K562 (cell line): ENCODE results near the gene IGF2. TPM values are rescaled to one million over a fixed set of nuclear protein-coding genes. Genes with fewer than 3 reads are reported as not detected.

ENCODE experiments used
- ATAC-seq: fragments of 200-7000 bp; cut with Tn5 transposase; 3 replicates; pipeline ENCODE4 v1.9.1; 2020; ENCODE audit warnings: moderate library complexity
- BruUV-seq: library from RNA; stranded (reverse); fragments of 400-500 nt; replicated peaks from 2 replicates; lab custom pipeline; 2021; lab: Mats Ljungman, UMichigan
- CTCF ChIA-PET: fragments of 300-600 bp; formaldehyde crosslinking; extraction: SDS; loops from one replicate; lab custom pipeline; 2021; ENCODE audit warnings: low intra/inter-chr PET ratio; lab: Yijun Ruan, JAX
- POLR2A ChIA-PET: fragments of 300-600, 350-650 bp; sonication (Branson Sonifier 250); formaldehyde crosslinking; extraction: SDS; loops from one replicate; lab custom pipeline; 2021; ENCODE audit warnings: antibody characterized with exemption, inconsistent platforms; lab: Yijun Ruan, JAX
- DNase-seq, 4 experiments: peaks; one replicate each; pipeline versions ENCODE4 v3.0.0 to v3.0.0-alpha.2; 2011 to 2018; ENCODE audit warnings: low spot score in 3 of 4, mixed read lengths in 3 of 4; ENCODE audit errors: extremely low read depth in 1 of 4
- FAIRE-seq: peaks from 2 replicates; lab custom pipeline; 2011; peaks lifted over from hg19 to GRCh38; lab: Jason Lieb, UNC
- H2AFZ ChIP-seq: 2 replicates; pipeline ENCODE4 v1.6.0; 2011; ENCODE audit warnings: low read depth, low read length, control low read depth, inconsistent platforms
- H3K27ac ChIP-seq: fragments of 200-600 bp; 3 replicates; pipeline ENCODE4 v1.8.0; 2011; ENCODE audit warnings: low read depth, mild to moderate bottlenecking, control low read depth, inconsistent platforms, low read length, moderate library complexity, mixed read lengths; ENCODE audit errors: extremely low read depth
- H3K27me3 ChIP-seq, 2 experiments: fragments of 300-600 bp in 1 of 2; 2 replicates in 1 of 2; 3 replicates in 1 of 2; pipeline versions ENCODE4 v1.6.0 to v1.8.0; 2011; ENCODE audit warnings: inconsistent platforms in 2 of 2, low read length in 2 of 2, mild to moderate bottlenecking in 1 of 2, mixed read lengths in 1 of 2, moderate library complexity in 1 of 2; ENCODE audit not compliant: control insufficient read depth in 2 of 2, insufficient read depth in 2 of 2
- H3K36me3 ChIP-seq: fragments of 300-600 bp; 3 replicates; pipeline ENCODE4 v1.8.0; 2011; ENCODE audit warnings: mild to moderate bottlenecking, low read length, inconsistent platforms; ENCODE audit not compliant: control insufficient read depth, insufficient read depth
- H3K4me1 ChIP-seq, 2 experiments: fragments of 200-600 bp in 1 of 2; replicated peaks in 1 of 2; 2 replicates in 1 of 2; 3 replicates in 1 of 2; pipeline versions ENCODE4 v1.5.1 to v1.8.0; 2011; ENCODE audit warnings: inconsistent platforms in 2 of 2, low read length in 2 of 2, mild to moderate bottlenecking in 1 of 2, mixed read lengths in 1 of 2, moderate library complexity in 1 of 2; ENCODE audit not compliant: control insufficient read depth in 2 of 2, insufficient read depth in 2 of 2
- H3K4me2 ChIP-seq: 2 replicates; pipeline ENCODE4 v1.6.1; 2011; ENCODE audit warnings: low read length, control low read depth, inconsistent platforms, mixed read lengths; ENCODE audit not compliant: insufficient read depth
- H3K4me3 ChIP-seq: fragments of 200-600 bp; sonication (generic), shearing (Covaris generic); 2 replicates; pipeline ENCODE4 v1.5.1; 2016; ENCODE audit warnings: control low read depth, inconsistent platforms
- H3K79me2 ChIP-seq: fragments of 200-600 bp; 3 replicates; pipeline ENCODE4 v1.8.0; 2011; ENCODE audit warnings: low read length, inconsistent platforms; ENCODE audit not compliant: control insufficient read depth, insufficient read depth
- H3K9ac ChIP-seq, 2 experiments: 2 replicates each; pipeline versions ENCODE4 v1.6.0 to v1.6.1; 2011; ENCODE audit warnings: low read depth in 2 of 2, low read length in 2 of 2, control low read depth in 1 of 2, inconsistent platforms in 1 of 2, mild to moderate bottlenecking in 1 of 2, mixed read lengths in 1 of 2; ENCODE audit not compliant: insufficient read depth in 1 of 2
- H3K9me1 ChIP-seq: one replicate; pipeline ENCODE4 v1.6.0; 2011; ENCODE audit warnings: inconsistent platforms, mild to moderate bottlenecking, low read length, moderate library complexity; ENCODE audit not compliant: control insufficient read depth, insufficient read depth
- H3K9me3 ChIP-seq: replicated peaks from 2 replicates; pipeline ENCODE4 v1.5.1; 2011; ENCODE audit warnings: low read depth, low read length, inconsistent platforms; ENCODE audit not compliant: control insufficient read depth, insufficient read depth
- H4K20me1 ChIP-seq: replicated peaks from 2 replicates; pipeline ENCODE4 v1.6.1; 2011; ENCODE audit warnings: low read length, inconsistent platforms, mixed read lengths; ENCODE audit not compliant: control insufficient read depth, insufficient read depth
- IRF2 ChIP-seq: sonication (generic); formaldehyde crosslinking; IDR thresholded peaks from 2 replicates; pipeline ENCODE4 v1.8.1; 2022; ENCODE audit warnings: mild to moderate bottlenecking, missing genetic modification reagents
- KLF1 ChIP-seq: fragments of 450-650 bp; IDR thresholded peaks from 2 replicates; pipeline ENCODE4 v1.6.1; 2016; ENCODE audit warnings: missing genetic modification characterization, missing compliant biosample characterization
- MAFK ChIP-seq: IDR thresholded peaks from 2 replicates; pipeline ENCODE4 v1.6.1; 2011; ENCODE audit warnings: low read length, improper control_type of control experiment
- MYNN ChIP-seq, 2 experiments: sonication (generic); formaldehyde crosslinking in 1 of 2; IDR thresholded peaks; 2 replicates each; pipeline versions ENCODE4 v1.5.0 to v1.6.1; 2016 to 2020; ENCODE audit warnings: antibody characterized with exemption in 1 of 2, missing genetic modification reagents in 1 of 2
- NCOA6 ChIP-seq: fragments of 450-650 bp; IDR thresholded peaks from 2 replicates; pipeline ENCODE4 v1.6.1; 2017; ENCODE audit warnings: mild to moderate bottlenecking
- OTX1 ChIP-seq: fragments of 450-650 bp; formaldehyde crosslinking; IDR thresholded peaks from 2 replicates; pipeline ENCODE4 v1.4.0; 2022; ENCODE audit warnings: mild to moderate bottlenecking
- TCF7 ChIP-seq: sonication (generic); IDR thresholded peaks from 2 replicates; pipeline ENCODE4 v1.6.1; 2016; ENCODE audit warnings: antibody characterized with exemption, borderline replicate concordance
- YBX1 ChIP-seq: fragments of 450-650 bp; IDR thresholded peaks from 2 replicates; pipeline ENCODE4 v1.7.1; 2016; ENCODE audit warnings: mild to moderate bottlenecking
- ZBED1 ChIP-seq: IDR thresholded peaks from 2 replicates; pipeline ENCODE4 v1.6.1; 2014
- WGBS: fragments of 100-300 bp; shearing (Covaris generic); methylation state at CpG from one replicate; pipeline ENCODE4 v1.1.6; 2016; ENCODE audit warnings: low coverage, mixed read lengths; ENCODE audit not compliant: insufficient coverage; ENCODE audit errors: missing lambda C conversion rate; 5-methylcytosine and 5-hydroxymethylcytosine counted together
- in situ Hi-C: fragments of 300-500 bp; cut with MboI; formaldehyde crosslinking; loops from 4 replicates; pipeline ENCODE4 v1.15.0; 2018; ENCODE audit warnings: inconsistent platforms, mixed read lengths
- intact Hi-C: fragments of 100-400 bp; cut with micrococcal nuclease; formaldehyde crosslinking; loops from 2 replicates; pipeline ENCODE4 v1.14.2; 2022
- polyA plus RNA-seq, 8 experiments: library from polyadenylated mRNA; depleted of rRNA in 4 of 8; stranded (reverse) in 5 of 8; unstranded in 3 of 8; fragments of >200 nt; fragmentation: Nextera tagmentation in 2 of 8; fragmentation: Illumina TruSeq in 1 of 8; extraction: Ambion mirVana in 2 of 8; extraction: Trizol in 1 of 8; gene quantifications; 2 replicates each; pipeline versions ENCODE4 v1.2.1 to v1.2.3, GENCODE V29; 2011 to 2014; ENCODE audit warnings: inconsistent platforms in 1 of 8, missing spikeins in 1 of 8
- total RNA-seq, 7 experiments: library from RNA; depleted of rRNA in 6 of 7; stranded (reverse); fragments of >200 nt in 6 of 7; fragmentation: Illumina TruSeq in 2 of 7; extraction: Trizol in 2 of 7; gene quantifications; 2 replicates each; pipeline versions ENCODE4 v1.2.1 to v1.2.3, GENCODE V29; 2011 to 2021; ENCODE audit warnings: low replicate concordance in 1 of 7
- TF ChIP-seq, protein P1 (sequence below): fragments of 450-650 bp; IDR thresholded peaks from 2 replicates; pipeline ENCODE4 v1.6.1; 2018; ENCODE audit warnings: mild to moderate bottlenecking, low read depth; ENCODE audit not compliant: partially characterized antibody
- TF ChIP-seq, protein P2 (sequence below): IDR thresholded peaks from 2 replicates; pipeline ENCODE4 v1.6.1; 2011; ENCODE audit not compliant: insufficient read length; ENCODE audit errors: extremely low read depth
- TF ChIP-seq, protein P3 (sequence below), 2 experiments: IDR thresholded peaks; 2 replicates each; pipeline ENCODE4 v1.6.1; 2012; ENCODE audit warnings: improper control_type of control experiment in 2 of 2, low read depth in 2 of 2, low read length in 2 of 2, borderline replicate concordance in 1 of 2

Gene IGF2
- total and polyA plus RNA-seq, 9 of the 15 experiments (the other 6 are each of a cell fraction or from before 2014, with no cell fraction given) = 0.16 TPM; not detected in 8

DNA sequence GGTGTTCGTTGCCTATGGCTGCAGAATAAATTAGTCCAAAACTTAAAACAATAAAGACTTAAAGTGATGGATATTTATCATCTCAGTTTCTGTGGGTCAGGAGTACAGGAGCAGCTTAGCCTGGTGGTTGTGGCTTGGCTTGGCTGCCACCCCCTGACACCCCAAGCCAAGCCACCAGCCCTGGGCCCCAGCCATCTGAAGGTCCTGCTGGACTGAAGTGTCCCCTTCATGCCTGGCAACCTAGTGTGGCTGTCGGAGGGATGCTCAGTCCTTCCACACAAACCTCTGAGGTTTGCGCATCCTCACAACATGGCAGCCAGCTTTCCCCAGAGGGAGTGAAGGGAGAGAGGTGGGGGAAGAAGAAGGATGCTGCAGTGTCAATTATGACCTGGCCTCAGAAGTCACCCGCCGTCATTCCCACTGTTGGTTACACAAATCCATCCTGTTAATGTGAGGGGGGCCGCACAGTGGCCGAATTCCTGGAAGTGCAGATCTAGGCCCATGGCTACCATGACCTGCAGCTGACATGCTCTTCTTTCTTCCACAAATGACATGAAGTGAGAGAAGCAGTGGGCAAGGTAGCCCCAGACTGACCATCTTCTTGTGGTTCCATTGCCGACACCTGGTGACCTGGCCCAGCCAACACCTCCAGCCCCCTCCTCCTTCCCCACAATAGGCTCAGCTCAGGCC is 31.1 kb downstream of the IGF2 start (continued):
- TF ChIP-seq, protein P1, sequence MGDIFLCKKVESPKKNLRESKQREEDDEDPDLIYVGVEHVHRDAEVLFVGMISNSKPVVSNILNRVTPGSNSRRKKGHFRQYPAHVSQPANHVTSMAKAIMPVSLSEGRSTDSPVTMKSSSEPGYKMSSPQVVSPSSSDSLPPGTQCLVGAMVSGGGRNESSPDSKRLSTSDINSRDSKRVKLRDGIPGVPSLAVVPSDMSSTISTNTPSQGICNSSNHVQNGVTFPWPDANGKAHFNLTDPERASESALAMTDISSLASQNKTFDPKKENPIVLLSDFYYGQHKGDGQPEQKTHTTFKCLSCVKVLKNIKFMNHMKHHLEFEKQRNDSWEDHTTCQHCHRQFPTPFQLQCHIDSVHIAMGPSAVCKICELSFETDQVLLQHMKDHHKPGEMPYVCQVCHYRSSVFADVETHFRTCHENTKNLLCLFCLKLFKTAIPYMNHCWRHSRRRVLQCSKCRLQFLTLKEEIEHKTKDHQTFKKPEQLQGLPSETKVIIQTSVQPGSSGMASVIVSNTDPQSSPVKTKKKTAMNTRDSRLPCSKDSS = no peak
- TF ChIP-seq MYNN (IDR thresholded peaks at IDR 0.05) = no peak
- TF ChIP-seq MYNN (CRISPR knock-in tag; IDR thresholded peaks at IDR 0.05) = no peak
- no peak for TF ChIP-seq YBX1
- no peak for TF ChIP-seq ZBED1
- TF ChIP-seq, protein P2, sequence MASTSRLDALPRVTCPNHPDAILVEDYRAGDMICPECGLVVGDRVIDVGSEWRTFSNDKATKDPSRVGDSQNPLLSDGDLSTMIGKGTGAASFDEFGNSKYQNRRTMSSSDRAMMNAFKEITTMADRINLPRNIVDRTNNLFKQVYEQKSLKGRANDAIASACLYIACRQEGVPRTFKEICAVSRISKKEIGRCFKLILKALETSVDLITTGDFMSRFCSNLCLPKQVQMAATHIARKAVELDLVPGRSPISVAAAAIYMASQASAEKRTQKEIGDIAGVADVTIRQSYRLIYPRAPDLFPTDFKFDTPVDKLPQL = no peak
- no peak for TF ChIP-seq KLF1 (tag)
- TF ChIP-seq TCF7 = no peak

DNA sequence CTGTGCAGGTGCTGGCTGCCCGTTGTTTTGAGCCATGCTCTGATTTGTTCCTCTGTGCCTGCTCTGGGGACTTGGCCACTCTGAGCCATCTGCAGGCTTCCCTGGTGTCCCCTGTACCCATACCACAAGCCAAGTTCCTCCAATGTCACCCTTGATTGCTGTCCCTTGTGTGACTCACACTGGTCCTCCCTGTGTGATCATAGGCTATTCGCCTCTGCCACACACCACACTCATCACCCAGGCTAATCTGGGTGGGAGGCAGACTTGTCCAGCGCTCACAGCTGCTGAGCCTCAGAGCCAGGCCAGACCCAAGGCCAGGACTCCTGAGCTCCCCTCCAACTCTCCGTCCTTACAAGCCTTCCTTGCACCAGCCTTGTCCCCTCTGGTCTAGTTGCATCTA is 31.7 kb downstream of the IGF2 start:
- Histone ChIP-seq H3K4me3 (no peak overlapping the region), H3K36me3 (no peaks in the 10 kb centered on the region), H4K20me1 (peaks cover 3% of the 10 kb centered on the region; the same call in 1 of the 2 replicates), H3K9ac (no peak overlapping the region), H3K9me3 (no peaks in the 10 kb centered on the region), H3K79me2 (no peaks in the 10 kb centered on the region), H3K4me2 (no peak overlapping the region), H3K9me1 (no peaks in the 10 kb centered on the region), H2AFZ (no peak overlapping the region), H3K4me1 (peaks cover 0 to 11% of the 10 kb centered on the region in 2 experiments; a peak in 1 of 5 replicates), H3K27me3 (peaks cover 10 to 53% of the 10 kb centered on the region in 2 experiments; a peak in 4 of 5 replicates), H3K27ac (no peak overlapping the region)
- in situ Hi-C loops (no loop called here), intact Hi-C loops (no loop called here)
- ATAC-seq (no peak), DNase-seq (no peak), FAIRE-seq (no peak)
- CTCF ChIA-PET = no interaction called here
- POLR2A ChIA-PET = interaction anchor here (0.6 kb wide), 1 partner anchor 617 kb away, joined by 3 read pairs; no protein-coding TSS in a partner anchor
- TF ChIP-seq NCOA6 (no peak), MAFK (no peak), OTX1 (CRISPR knock-in tag) (no peak), IRF2 (CRISPR knock-in tag) (no peak)
- TF ChIP-seq, protein P3, sequence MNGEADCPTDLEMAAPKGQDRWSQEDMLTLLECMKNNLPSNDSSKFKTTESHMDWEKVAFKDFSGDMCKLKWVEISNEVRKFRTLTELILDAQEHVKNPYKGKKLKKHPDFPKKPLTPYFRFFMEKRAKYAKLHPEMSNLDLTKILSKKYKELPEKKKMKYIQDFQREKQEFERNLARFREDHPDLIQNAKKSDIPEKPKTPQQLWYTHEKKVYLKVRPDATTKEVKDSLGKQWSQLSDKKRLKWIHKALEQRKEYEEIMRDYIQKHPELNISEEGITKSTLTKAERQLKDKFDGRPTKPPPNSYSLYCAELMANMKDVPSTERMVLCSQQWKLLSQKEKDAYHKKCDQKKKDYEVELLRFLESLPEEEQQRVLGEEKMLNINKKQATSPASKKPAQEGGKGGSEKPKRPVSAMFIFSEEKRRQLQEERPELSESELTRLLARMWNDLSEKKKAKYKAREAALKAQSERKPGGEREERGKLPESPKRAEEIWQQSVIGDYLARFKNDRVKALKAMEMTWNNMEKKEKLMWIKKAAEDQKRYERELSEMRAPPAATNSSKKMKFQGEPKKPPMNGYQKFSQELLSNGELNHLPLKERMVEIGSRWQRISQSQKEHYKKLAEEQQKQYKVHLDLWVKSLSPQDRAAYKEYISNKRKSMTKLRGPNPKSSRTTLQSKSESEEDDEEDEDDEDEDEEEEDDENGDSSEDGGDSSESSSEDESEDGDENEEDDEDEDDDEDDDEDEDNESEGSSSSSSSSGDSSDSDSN (IDR thresholded peaks at IDR 0.05; ENCODE audit: borderline replicate concordance in 1 of 2, low read depth in 2 of 2, low read length in 2 of 2) = no peak
- 2% methylated on average over 4 of the region's 4 CpGs for WGBS
- BruUV-seq = no TSS peak
